Embryonic facial prominence (tissue), 1 donor: ENCODE data around the gene SHF.
"Not testable (repeated sequence)": the region's sequence is repeated elsewhere in the genome, so short reads cannot be mapped to it uniquely, and the experiment has no call there.

Experiments used
- DNase-seq: peaks from one replicate; pipeline ENCODE4 v3.0.0-alpha.2; 2016; ENCODE audit errors: extremely low spot score

SHF gene

DNA sequence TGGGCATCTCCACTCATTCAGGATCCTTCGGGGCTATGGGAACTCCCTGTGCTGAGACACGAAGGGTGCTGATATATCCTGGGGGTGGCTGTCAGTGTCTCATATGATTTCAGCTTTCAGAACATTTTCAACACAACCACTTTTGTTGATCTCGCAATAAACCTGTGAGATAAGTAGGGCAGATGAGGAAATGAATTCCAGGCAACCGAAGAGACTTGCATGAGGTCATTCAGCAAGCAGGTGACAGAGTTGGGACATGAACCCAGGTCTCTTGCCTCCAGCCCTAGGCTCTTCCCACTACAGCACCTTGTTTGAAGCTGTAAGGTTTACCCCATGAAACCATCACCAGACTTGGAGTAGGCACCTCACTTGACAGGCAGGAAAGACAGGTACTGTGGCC lies 41.4 kb downstream of the SHF start:
- DNase-seq = no peak

DNA sequence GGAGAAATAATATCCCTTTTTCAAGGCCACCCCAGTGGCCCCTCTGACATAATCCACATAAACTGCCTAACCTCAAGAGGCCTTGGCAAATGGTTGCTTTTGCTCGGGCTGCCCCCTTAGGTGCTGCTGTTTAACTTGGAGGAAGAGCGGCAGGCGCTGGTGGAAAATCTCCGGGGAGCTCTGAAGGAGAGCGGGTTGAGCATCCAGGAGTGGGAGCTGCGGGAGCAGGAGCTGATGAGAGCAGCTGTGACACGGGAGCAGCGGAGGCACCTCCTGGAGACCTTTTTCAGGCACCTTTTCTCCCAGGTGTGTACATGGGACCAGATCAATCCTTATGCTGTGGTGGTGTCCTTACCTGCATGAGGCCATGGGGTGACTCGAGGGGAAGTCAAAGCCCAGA lies 43.0 kb downstream of the SHF start:
- DNase-seq = no peak

- no peak for DNase-seq
Observed at GRCh38 chr15:45143946-45144345, 43.8 kb downstream of the SHF start.

DNA sequence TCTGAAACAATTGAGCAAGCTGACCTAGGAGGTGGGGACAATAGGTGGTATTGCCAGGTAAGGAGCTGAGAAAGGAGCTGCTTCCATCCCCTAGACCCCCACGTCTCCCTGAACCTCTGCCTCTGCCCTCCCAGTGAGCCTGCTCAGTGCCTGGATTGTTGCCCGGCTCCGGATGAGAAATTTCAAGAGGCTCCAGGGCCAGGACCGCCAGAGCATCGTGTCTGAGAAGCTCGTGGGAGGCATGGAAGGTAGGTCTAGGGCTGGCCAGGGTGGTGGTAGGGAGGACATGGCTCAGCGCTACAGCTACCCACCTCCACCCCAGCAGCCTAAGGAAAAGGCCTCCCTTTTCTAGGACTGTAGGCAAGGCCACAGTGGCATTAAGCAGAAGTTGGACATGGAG lies 44.7 kb downstream of the SHF start:
- DNase-seq = no peak

GRCh38 chr15:45141386-45141785 lies 46.4 kb downstream of the SHF start:
- DNase-seq = no peak

DNA sequence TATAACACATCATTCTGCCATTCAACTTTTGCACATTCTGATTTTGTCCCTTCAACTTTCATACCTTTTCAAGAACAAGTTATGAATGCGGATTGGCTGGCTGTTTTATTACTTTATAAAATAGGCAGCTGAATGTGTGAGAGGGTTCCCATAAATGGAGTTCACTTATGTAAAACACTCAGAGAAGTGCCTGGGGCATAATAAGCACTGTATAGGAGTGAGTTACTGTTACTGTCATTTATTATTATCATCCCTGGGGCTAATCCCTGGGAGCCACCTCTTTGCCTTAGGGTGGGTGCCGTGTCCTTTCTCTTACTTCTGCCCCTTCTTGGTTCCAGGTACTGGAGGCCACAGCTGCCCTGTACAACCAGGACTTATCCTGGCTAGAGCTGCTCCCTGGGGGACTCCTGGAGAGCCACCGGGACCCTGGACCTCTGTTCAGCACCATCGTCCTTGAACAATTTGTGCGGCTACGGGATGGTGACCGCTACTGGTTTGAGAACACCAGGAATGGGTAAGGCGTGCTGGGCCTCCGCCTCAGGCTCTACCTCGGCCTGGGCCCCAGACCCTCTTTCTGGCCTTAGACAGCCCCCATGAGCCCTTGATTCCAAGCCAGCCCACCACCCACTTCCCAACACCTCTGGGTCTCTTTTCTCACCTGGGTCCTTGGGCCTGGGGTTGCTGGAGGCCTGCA lies 47.1 kb downstream of the SHF start:
- no peak for DNase-seq

DNA sequence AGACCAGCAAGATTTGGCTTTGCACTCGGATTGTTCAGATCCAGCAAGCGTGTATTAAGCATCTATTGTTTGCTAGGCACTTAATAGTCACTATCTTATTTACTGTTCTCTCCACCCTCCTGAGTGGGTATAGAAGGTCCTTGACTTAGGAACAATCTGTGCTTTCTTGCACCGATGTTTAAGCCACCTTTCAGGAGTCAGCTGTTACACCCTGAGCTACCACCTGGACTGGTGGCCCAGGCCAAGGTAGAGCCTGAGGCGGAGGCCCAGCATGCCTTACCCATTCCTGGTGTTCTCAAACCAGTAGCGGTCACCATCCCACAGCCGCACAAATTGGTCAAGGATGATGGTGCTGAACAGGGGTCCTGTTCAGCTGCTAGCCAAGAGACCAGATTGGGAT lies 48.0 kb downstream of the SHF start:
- DNase-seq = no peak

GRCh38 chr15:45138814-45139765 lies 48.7 kb downstream of the SHF start:
- no peak for DNase-seq

GRCh38 chr15:45137703-45138102 lies 50.1 kb downstream of the SHF start:
- no peak for DNase-seq

- DNase-seq = no peak
Observed at GRCh38 chr15:45136378-45136764, 51.4 kb downstream of the SHF start.

- not testable (repeated sequence) for DNase-seq
Observed at GRCh38 chr15:45135705-45136377, 51.9 kb downstream of the SHF start.

DNA sequence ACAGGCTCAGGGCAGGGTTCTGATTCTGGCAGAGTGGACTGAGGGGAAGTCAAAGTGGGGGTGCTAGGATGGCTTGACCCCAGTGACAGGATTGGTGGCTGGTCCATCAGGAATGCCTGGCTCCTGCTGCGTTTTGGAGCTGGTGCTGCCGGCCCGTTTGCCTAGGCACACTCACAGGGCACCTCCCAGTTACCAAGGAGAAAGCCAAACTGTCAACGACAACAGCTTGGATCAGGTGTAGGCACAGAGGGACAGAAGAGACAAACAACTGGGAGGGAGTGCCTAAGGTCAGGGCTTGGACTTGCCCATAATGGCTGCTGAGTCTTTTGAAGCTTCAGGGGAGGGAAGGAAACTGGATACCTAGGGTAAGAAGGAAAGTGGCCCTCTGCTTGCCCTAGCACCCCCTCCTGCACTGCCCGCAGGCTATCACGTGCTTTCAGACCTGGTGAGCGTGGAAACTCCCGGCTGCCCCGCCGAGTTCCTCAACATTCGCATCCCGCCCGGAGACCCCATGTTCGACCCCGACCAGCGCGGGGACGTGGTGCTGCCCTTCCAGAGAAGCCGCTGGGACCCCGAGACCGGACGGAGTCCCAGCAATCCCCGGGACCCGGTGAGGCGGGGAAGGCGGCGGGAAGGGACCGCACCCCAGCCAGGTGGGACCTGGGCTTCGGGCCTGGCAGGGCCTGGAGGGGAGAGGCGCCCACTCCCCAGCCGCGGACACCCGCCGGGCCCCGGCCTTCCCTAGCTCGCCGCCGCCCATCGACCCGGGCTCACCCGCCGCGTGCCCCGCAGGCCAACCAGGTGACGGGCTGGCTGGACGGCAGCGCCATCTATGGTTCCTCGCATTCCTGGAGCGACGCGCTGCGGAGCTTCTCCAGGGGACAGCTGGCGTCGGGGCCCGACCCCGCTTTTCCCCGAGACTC lies 52.8 kb downstream of the SHF start:
- DNase-seq = no peak

GRCh38 chr15:45134046-45134445 lies 53.7 kb downstream of the SHF start:
- no peak for DNase-seq

DNA sequence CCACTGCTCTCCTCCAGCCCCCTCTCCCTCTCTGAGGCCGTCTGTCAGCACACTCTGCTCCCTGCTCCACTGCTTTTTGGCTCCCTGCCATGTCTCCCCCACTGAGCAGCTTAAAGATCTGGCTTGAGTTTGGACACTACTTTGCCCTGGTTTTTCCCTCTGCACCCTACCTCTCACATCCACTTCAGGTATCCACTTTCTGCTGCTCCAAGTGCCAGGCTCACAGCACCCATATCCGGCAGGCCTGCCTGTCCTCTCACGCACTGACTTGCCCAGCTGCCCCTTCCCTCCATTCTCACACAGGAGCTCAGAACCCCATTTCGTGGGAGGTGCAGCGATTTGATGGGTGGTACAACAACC lies 54.2 kb downstream of the SHF start:
- DNase-seq = no peak

DNA sequence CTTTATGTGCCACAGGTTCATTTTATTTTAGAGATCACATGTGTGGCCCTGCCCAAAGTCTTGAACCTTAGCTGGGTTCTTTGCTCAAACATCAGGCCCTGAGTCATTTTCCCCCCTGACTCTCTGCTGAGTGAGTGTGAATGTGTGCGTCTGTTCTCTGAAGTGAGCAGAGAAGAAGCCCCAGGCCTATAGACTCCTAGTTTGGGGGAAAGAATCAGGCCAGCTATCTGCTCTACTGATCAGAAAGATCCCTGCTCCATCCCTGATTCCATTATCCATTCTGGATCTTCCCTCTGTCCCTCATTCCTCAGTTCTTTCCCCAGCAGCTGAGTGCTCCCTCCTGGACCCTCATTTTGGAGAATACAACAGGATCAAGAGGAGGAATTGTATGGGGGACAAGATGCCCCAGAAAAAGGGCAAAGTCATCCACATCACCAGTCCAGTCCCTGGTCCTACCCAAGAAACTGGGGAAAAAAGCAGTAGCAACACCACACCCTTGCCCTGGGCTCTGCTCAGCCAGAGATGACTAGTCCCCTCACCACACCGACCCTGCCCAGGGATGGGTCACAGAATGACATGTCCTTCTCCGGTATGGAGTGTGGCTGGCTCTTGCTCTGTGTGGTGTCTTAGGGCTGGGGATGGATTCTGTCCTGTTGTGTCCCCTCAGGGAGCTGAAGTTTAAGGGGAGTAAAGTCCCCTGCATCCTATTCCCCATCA lies 54.8 kb downstream of the SHF start:
- DNase-seq = no peak

- no peak for DNase-seq
Observed at GRCh38 chr15:45131510-45131909, 56.3 kb downstream of the SHF start.

GRCh38 chr15:45130291-45131000 lies 57.3 kb downstream of the SHF start:
- DNase-seq = no peak

GRCh38 chr15:45129651-45130129 lies 58.1 kb downstream of the SHF start, which contains the start of the genes DUOX1 and DUOXA1:
DUOX1 (plus strand) TSS chr15:45129994; CDS start chr15:45131967, 1,973 bp downstream.
DUOXA1 (minus strand) TSS chr15:45129879; CDS start chr15:45123014, 6,865 bp downstream.
- no peak for DNase-seq

DNA sequence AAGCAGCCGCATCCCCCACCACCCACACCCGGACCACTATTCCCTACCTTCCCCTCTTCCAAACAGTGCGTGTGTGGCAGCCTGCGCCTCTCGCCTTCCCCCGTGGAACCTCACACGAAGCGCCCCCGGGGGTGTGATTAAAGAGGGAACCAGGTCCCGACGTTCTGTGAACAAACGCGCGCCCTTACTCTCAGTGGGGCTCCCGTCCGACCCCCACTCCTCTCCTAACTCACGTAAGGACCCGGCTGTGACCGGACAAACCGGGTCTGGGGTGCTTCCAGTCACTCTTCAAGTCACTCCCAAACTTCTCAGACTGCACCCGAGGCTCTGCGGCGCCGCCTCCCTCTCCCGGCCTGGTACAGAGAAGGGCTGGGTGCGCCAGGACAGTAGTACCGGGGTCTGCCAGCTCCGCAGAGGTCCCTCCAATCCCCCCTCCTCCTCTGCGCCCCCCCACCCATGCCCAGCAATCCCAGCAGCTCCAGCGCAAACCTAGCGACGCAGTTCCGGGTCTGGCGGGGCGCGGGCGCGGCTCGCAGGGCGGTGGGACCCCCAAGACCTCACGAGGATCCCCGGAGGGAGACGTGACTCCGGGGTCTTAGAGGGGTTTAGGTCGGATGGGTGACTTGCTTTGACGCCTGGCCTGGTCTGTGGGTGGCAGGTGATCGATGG lies 58.7 kb downstream of the SHF start:
- DNase-seq = no peak
